ENCODE measurements around the gene NFE2L3. TPM values are rescaled to one million over a fixed set of nuclear protein-coding genes. Genes with fewer than 3 reads are reported as not detected.

NFE2L3 gene
- total and polyA plus RNA-seq, 2 of the 8 experiments (the other 6 are each of a cell fraction or from before 2014, with no cell fraction given), result 64.9 to 76.5 TPM

- H3K23me2 ChIP-seq (ENCODE audit: low read depth, low read length), result peaks cover 3% of the 10 kb centered on the region; the same call in 1 of the 2 replicates
- H3K27me3 ChIP-seq (replicated peaks in 1 of 4; ENCODE audit: control insufficient read depth in 3 of 4, extremely low read depth in 1 of 4, insufficient read depth in 3 of 4, low read length in 3 of 4), result no peaks in the 10 kb centered on the region
- no peak overlapping the region; the same call in 1 of the 2 replicates for H2BK15ac ChIP-seq (ENCODE audit: low read length)
- H3K4me1 ChIP-seq (replicated peaks in 1 of 4; ENCODE audit: control insufficient read depth in 3 of 4, insufficient read depth in 4 of 4, low read length in 3 of 4), result peaks cover 0 to 9% (median 3%) of the 10 kb centered on the region in 4 experiments; a peak in 3 of 7 replicates
- no peak overlapping the region for H3K23ac ChIP-seq (ENCODE audit: insufficient read length)
- FAIRE-seq, result no peak
- ChIA-PET CTCF (ENCODE audit: partially characterized antibody) (interaction anchor here (0.7 to 1.1 kb wide), 3 partner anchors 11 to 241 kb away, joined by 3 read pairs; no protein-coding TSS in a partner anchor), POLR2A (ENCODE audit: partially characterized antibody) (interaction anchor here (0.6 to 13.1 kb wide), 49 partner anchors 12 to 839 kb away, joined by 3 to 578 read pairs (median 5); partner anchors contain the start of genes NFE2L3 and SNX10)
- WGBS, 2 experiments (ENCODE audit: extremely low coverage in 1 of 2, insufficient coverage in 1 of 2, insufficient read length in 1 of 2, insufficient replicate concordance in 2 of 2, low coverage in 1 of 2, low lambda C conversion rate in 2 of 2, missing lambda C conversion rate in 1 of 2), result 2% methylated on average over 24 of the region's 29 CpGs; no CpG with 5 or more reads in 1 of the 2 experiments
- peak overlapping the region; percentile 98 to 99 (median 98) for H3K4me3 ChIP-seq (ENCODE audit: extremely low read depth in 1 of 4, insufficient read depth in 2 of 4, low read depth in 3 of 4, low read length in 4 of 4)
- H2BK12ac ChIP-seq (ENCODE audit: low read depth, low read length), result peak overlapping the region; percentile 85; the same call in 1 of the 2 replicates
- peaks cover 27 to 46% of the 10 kb centered on the region in 2 experiments for H4K20me1 ChIP-seq (replicated peaks in 1 of 2; ENCODE audit: control insufficient read depth in 1 of 2, insufficient read depth in 2 of 2, low read length in 2 of 2)
- H2BK5ac ChIP-seq (ENCODE audit: low read depth, low read length), result peak overlapping the region; percentile 100
- H2AK5ac ChIP-seq (ENCODE audit: low read depth, low read length), result peak overlapping the region; percentile 99
- no peak overlapping the region for H2BK20ac ChIP-seq (ENCODE audit: low read length)
- no peaks in the 10 kb centered on the region for H3K9me3 ChIP-seq (ENCODE audit: insufficient read depth in 2 of 2, low read depth in 1 of 2, low read length in 1 of 2)
- no peaks in the 10 kb centered on the region for H3K79me1 ChIP-seq (ENCODE audit: low read depth, low read length)
- H3K36me3 ChIP-seq (ENCODE audit: control insufficient read depth in 2 of 4, insufficient read depth in 4 of 4, low read length in 3 of 4), result peaks cover 20 to 62% (median 39%) of the 10 kb centered on the region in 4 experiments
- H3K14ac ChIP-seq (ENCODE audit: insufficient read length), result no peak overlapping the region
- H4K91ac ChIP-seq (replicated peaks; ENCODE audit: insufficient read length, low read length), result peak overlapping the region; percentile 97
- H3K27ac ChIP-seq (ENCODE audit: low read depth, low read length), result peak overlapping the region; percentile 99
- peak overlapping the region; percentile 99; the same call in 1 of the 2 replicates for H4K8ac ChIP-seq (ENCODE audit: extremely low read depth, insufficient read depth, low read length)
- H3K4ac ChIP-seq (replicated peaks; ENCODE audit: insufficient read length, low read depth, low read length), result peak overlapping the region; percentile 96
- H2BK120ac ChIP-seq (replicated peaks; ENCODE audit: low read depth, low read length), result peak overlapping the region; percentile 16
- no peak overlapping the region for H2AFZ ChIP-seq (ENCODE audit: low read length)
- H4K5ac ChIP-seq (ENCODE audit: insufficient read length, low read depth, low read length), result peak overlapping the region; percentile 94
- peak overlapping the region; percentile 99 for H3K18ac ChIP-seq (ENCODE audit: extremely low read depth, low read length)
- peak overlapping the region; percentile 99 for H3K56ac ChIP-seq (replicated peaks; ENCODE audit: insufficient read length, low read depth, low read length)
- H3K79me2 ChIP-seq (ENCODE audit: control insufficient read depth in 1 of 2, insufficient read depth in 2 of 2, low read length in 2 of 2), result peaks cover 57 to 89% of the 10 kb centered on the region in 2 experiments
- peak overlapping the region; percentile 48 to 90; a peak in 3 of 4 replicates for H3K4me2 ChIP-seq (ENCODE audit: insufficient read depth in 1 of 2, low read depth in 2 of 2, low read length in 2 of 2)
- DNase-seq (ENCODE audit: low read depth in 1 of 2, low spot score in 2 of 2), result peak in 1 of 2 experiments; percentile 84
- H3K9ac ChIP-seq (replicated peaks in 1 of 4; ENCODE audit: extremely low read depth in 1 of 4, low read depth in 3 of 4, low read length in 3 of 4), result peak overlapping the region; percentile 97 to 100 (median 100)
- TF ChIP-seq RBBP5 (IDR thresholded peaks at IDR 0.05; ENCODE audit: borderline replicate concordance, low read depth, low read length), result 0 out of 2 replicates have a peak, but pooled peaks have one; percentile 47
- TF ChIP-seq TEAD4 (IDR thresholded peaks at IDR 0.05; ENCODE audit: low read depth, low read length), result no peak
- no peak for TF ChIP-seq CEBPB (IDR thresholded peaks at IDR 0.05; ENCODE audit: low read depth, low read length)
- peak; percentile 59; the same call in 1 of the 2 replicates for TF ChIP-seq CHD2 (IDR thresholded peaks at IDR 0.05; ENCODE audit: low read length)
- peak; percentile 55 for TF ChIP-seq ASH2L (IDR thresholded peaks at IDR 0.05; ENCODE audit: low read length)
- TF ChIP-seq POLR2A (IDR thresholded peaks at IDR 0.05; ENCODE audit: control extremely low read depth in 1 of 2, low read depth in 2 of 2, low read length in 2 of 2), result no peak; a peak in 1 of 3 replicates
These were observed 48.0 kb downstream of the NFE2L3 start for GRCh38 chr7:26200038-26200443.
